ENCODE results near the gene ETV3L. TPM values are rescaled to one million over a fixed set of nuclear protein-coding genes. Genes with fewer than 3 reads are reported as not detected.

The ETV3L gene
- total RNA-seq, 3 donors from 2014 or later (not counting 1 experiment from before 2014, with no cell fraction given) = not detected

DNA sequence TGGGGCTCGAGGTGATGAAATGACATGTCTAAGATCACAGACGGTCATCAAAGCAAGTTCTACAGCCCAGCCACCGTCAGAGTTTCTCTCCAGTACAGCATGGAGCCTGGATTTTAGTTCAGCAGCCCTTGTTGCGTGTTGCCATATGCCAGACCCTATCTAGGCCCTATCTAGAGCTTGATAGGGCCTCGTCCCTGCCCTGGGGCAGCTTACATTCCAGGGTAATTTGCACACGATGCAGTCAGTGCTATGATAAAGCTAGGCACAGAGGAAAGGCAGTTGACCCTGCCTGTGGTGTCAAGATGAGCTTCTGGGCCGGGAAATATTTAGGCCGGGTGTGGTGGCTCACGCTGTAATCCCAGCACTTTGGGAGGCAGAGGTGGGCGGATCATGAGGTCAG, 18.9 kb downstream of the ETV3L start:
- intact Hi-C loops (cut with micrococcal nuclease) = no loop called here
- H3K27ac Mint-ChIP-seq = no peak overlapping the region
- H3K36me3 ChIP-seq (ENCODE audit: control insufficient read depth, insufficient read depth, low read length) = no peaks in the 10 kb centered on the region

GRCh38 chr1:157077394-157077793, 22.2 kb downstream of the ETV3L start:
- DNase-seq (no peak), ATAC-seq (no peak)
- no peaks in the 10 kb centered on the region for H3K36me3 Mint-ChIP-seq
- no peak overlapping the region for H3K27ac ChIP-seq (ENCODE audit: low read length)
- no peaks in the 10 kb centered on the region for H3K9me3 Mint-ChIP-seq
- H3K4me1 ChIP-seq (ENCODE audit: control insufficient read depth, insufficient read depth, low read length) = peaks cover 5% of the 10 kb centered on the region
- no peak overlapping the region for H3K27ac Mint-ChIP-seq
- peaks cover 4 to 6% of the 10 kb centered on the region in 2 donors for H3K4me1 Mint-ChIP-seq
- intact Hi-C loops (cut with micrococcal nuclease) = no loop called here
- no peaks in the 10 kb centered on the region for H3K27me3 ChIP-seq (ENCODE audit: control insufficient read depth, insufficient read depth, low read length)
- H3K27me3 Mint-ChIP-seq (ENCODE audit: low read depth in 2 of 2) = peaks cover 24 to 28% of the 10 kb centered on the region in 2 donors
- no peak overlapping the region for H3K4me3 Mint-ChIP-seq
- WGBS (ENCODE audit: insufficient coverage) = 95% methylated on average over 1 of the region's 1 CpG
- H3K36me3 ChIP-seq (ENCODE audit: control insufficient read depth, insufficient read depth, low read length) = no peaks in the 10 kb centered on the region
- no peaks in the 10 kb centered on the region for H3K9me3 ChIP-seq (ENCODE audit: control insufficient read depth, insufficient read depth, low read length)
- TF ChIP-seq, protein P1, sequence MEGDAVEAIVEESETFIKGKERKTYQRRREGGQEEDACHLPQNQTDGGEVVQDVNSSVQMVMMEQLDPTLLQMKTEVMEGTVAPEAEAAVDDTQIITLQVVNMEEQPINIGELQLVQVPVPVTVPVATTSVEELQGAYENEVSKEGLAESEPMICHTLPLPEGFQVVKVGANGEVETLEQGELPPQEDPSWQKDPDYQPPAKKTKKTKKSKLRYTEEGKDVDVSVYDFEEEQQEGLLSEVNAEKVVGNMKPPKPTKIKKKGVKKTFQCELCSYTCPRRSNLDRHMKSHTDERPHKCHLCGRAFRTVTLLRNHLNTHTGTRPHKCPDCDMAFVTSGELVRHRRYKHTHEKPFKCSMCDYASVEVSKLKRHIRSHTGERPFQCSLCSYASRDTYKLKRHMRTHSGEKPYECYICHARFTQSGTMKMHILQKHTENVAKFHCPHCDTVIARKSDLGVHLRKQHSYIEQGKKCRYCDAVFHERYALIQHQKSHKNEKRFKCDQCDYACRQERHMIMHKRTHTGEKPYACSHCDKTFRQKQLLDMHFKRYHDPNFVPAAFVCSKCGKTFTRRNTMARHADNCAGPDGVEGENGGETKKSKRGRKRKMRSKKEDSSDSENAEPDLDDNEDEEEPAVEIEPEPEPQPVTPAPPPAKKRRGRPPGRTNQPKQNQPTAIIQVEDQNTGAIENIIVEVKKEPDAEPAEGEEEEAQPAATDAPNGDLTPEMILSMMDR (IDR thresholded peaks at IDR 0.05) = no peak
- H3K4me3 ChIP-seq (ENCODE audit: low read length) = no peak overlapping the region

More for the DNA sequence above, 18.9 kb downstream of the ETV3L start:
- peaks cover 13 to 24% of the 10 kb centered on the region in 2 donors for H3K27me3 Mint-ChIP-seq (ENCODE audit: low read depth in 2 of 2)
- H3K36me3 Mint-ChIP-seq = no peaks in the 10 kb centered on the region
- no peak for DNase-seq
- no peaks in the 10 kb centered on the region for H3K9me3 Mint-ChIP-seq
- Histone ChIP-seq H3K4me1 (ENCODE audit: control insufficient read depth, insufficient read depth, low read length) (no peaks in the 10 kb centered on the region), H3K9me3 (ENCODE audit: control insufficient read depth, insufficient read depth, low read length) (no peaks in the 10 kb centered on the region), H3K27ac (ENCODE audit: low read length) (no peak overlapping the region), H3K27me3 (ENCODE audit: control insufficient read depth, insufficient read depth, low read length) (no peaks in the 10 kb centered on the region), H3K4me3 (ENCODE audit: low read length) (no peak overlapping the region)
- no peaks in the 10 kb centered on the region for H3K4me1 Mint-ChIP-seq
- TF ChIP-seq, protein P1 (IDR thresholded peaks at IDR 0.05) = no peak
- H3K4me3 Mint-ChIP-seq = no peak overlapping the region
- 85% methylated on average over 10 of the region's 10 CpGs for WGBS (ENCODE audit: insufficient coverage)
- no peak for ATAC-seq

DNA sequence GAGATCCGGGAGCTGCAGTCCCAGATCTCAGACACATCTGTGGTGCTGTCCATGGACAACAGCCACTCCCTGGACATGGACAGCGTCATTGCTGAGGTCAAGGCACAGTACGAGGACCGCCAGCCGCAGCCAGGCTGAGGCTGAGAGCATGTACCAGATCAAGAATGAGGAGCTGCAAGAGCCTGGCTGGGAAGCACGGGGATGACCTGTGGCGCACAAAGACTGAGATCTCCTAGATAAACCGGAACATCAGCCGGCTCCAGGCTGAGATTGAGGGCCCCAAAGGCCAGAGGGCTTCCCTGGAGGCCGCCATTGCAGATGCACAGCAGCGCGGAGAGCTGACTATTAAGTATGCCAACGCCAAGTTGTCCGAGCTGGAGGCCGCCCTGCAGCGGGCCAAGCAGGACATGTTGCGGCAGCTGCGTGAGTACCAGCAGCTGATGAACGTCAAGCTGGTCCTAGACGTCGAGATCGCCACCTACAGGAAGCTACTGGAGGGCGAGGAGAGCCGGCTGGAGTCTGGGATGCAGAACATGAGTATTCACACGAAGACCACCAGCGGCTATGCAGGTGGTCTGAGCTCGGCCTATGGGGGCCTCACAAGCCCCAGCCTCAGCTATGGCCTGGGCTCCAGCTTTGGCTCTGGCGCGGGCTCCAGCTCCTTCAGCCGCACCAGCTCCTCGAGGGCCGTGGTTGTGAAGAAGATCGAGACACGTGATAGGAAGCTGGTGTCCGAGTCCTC, 25.5 kb downstream of the ETV3L start:
- Histone ChIP-seq H3K27me3 (ENCODE audit: control insufficient read depth, insufficient read depth, low read length) (no peaks in the 10 kb centered on the region), H3K9me3 (ENCODE audit: control insufficient read depth, insufficient read depth, low read length) (no peaks in the 10 kb centered on the region), H3K27ac (ENCODE audit: low read length) (no peak overlapping the region), H3K4me3 (ENCODE audit: low read length) (no peak overlapping the region), H3K4me1 (ENCODE audit: control insufficient read depth, insufficient read depth, low read length) (peaks cover 5% of the 10 kb centered on the region), H3K36me3 (ENCODE audit: control insufficient read depth, insufficient read depth, low read length) (no peaks in the 10 kb centered on the region)
- Mint-ChIP-seq H3K36me3 (no peaks in the 10 kb centered on the region), H3K27me3 (ENCODE audit: low read depth in 2 of 2) (peaks cover 22 to 24% of the 10 kb centered on the region in 2 donors), H3K27ac (no peak overlapping the region), H3K4me1 (peaks cover 4 to 6% of the 10 kb centered on the region in 2 donors), H3K9me3 (no peaks in the 10 kb centered on the region), H3K4me3 (no peak overlapping the region)
- 33% methylated on average over 35 of the region's 35 CpGs for WGBS (ENCODE audit: insufficient coverage)
- intact Hi-C loops (cut with micrococcal nuclease) = no loop called here
- no peak for ATAC-seq
- TF ChIP-seq, protein P1 (IDR thresholded peaks at IDR 0.05) = peak; percentile 21
- peak in 1 of 2 donors; percentile 51 for DNase-seq
